HG03432 (cell line): ENCODE data around the gene RAB8A.
"Not testable (repeated sequence)": the region's sequence is repeated elsewhere in the genome, so short reads cannot be mapped to it uniquely, and the experiment has no call there.

Experiments
- ATAC-seq: cut with Tn5 transposase; IDR thresholded peaks from one replicate; pipeline ENCODE4 v1.9.1; 2021; ENCODE audit warnings: mild to moderate bottlenecking, moderate library complexity; ENCODE audit not compliant: unreplicated experiment

The RAB8A gene

GRCh38 chr19:16077984-16078758 is 33.5 kb upstream of the RAB8A start:
- no peak for ATAC-seq

DNA sequence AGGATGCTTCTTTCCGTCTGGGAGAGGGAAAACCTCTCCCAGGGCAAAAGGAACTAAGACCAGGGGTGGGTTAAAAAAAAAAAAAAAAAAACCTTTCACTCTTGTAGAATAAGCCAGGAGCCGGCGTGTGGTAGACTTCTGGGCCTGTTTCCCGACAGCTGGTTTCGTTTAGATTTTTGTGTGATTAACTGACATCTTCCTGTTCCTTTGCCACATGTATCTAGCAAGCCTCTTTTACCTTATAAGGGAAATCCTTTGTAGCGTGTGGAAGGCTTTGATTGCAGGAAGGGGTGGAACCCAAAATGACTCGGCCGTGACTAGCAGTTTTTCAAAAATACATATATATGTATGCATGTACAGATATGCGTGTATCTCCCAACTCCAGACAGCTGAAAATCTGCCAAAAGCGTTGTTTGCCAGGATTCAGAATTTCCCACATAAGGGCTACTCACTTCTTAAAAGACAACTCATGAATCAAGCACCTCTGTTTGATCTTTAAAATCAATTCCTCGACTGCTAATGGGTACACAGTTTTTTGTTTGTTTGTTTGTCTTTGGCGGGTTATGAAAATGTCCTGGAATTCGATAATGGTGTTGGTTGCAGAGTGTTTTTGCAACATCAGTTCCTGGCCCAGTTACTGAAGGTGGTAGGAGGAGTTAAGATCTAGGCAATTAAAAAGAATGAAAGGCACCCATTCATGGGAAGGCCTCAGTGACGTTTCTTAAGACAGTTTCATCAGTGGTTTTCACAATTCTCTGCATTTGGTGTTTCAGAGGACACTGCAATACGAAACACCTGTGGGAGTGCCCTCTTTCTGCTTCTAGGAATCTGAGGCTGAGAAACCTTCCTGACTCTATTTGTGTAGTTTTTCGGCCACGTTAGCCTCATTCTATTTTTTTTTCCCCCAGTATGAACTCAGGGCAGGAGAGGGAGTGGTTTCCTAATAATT is 32.7 kb upstream of the RAB8A start:
- ATAC-seq: peak; percentile 45

DNA sequence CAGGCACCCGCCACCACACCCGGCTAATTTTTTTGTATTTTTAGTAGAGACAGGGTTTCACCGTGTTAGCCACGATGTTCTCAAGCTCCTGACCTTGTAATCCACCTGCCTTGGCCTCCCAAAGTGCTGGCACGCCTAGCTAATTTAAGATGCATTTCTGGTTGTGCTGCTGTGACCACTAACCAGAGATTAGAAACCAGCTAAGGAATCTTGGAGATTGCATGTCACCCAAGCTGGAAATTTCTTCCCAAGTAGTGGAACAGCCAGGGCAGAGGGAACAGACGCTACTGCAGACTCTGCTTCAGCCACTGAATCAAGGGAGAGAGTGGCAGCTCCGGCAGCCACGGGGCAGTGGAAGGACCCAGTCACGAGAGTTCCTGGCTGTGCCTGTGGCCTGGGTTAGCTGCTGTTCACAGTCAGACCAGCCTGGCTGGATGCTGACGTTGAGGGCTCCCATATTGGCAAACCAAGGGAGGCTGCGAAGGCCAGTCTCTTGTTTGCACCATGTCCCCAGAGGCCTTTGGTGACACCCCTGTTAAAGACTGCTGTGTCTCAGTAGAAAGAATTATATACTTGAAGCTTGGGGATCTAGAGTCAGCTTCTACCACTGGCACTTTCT is 27.5 kb upstream of the RAB8A start:
- ATAC-seq: no peak

DNA sequence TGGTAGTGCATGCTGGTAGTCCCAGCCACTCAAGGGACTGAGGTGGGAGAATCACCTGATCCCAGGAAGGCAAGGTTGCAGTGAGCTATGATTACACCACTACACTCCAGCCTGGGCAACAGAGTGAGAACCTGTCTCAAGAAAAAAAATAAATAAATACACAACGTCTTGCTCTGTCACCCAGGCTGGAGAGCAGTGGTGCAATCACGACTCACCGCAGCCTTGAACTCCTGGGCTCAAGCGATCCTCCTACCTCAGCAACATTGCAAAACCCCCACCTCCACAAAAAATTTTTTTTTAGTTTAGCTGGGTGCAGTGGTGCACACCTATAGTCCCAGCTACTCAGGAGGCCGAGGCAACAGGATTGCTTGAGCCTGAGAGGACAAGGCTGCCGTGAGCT is 26.6 kb upstream of the RAB8A start:
- no peak for ATAC-seq

- ATAC-seq: not testable (repeated sequence)
Observed at GRCh38 chr19:16087404-16087803, 24.3 kb upstream of the RAB8A start.

DNA sequence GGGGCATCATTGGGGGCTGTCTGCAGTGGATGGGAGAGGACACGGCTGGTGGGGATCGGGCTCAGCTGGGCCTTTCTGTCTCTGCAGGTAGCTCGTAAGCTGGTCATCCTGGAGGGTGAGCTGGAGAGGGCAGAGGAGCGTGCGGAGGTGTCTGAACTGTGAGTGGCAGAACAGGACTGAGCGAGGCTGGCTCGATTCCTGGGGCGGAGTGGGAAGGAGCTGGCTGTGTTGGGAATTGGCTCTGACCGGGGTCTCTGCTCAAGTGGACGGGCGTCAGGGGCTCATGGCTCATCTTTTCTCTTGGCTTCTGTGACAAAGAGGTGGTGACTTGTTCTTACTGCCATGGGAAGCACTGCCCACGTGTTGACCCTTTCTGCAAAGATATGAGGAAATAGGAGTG is 23.7 kb upstream of the RAB8A start:
- no peak for ATAC-seq

GRCh38 chr19:16088351-16089009 is 23.2 kb upstream of the RAB8A start:
- ATAC-seq: no peak

DNA sequence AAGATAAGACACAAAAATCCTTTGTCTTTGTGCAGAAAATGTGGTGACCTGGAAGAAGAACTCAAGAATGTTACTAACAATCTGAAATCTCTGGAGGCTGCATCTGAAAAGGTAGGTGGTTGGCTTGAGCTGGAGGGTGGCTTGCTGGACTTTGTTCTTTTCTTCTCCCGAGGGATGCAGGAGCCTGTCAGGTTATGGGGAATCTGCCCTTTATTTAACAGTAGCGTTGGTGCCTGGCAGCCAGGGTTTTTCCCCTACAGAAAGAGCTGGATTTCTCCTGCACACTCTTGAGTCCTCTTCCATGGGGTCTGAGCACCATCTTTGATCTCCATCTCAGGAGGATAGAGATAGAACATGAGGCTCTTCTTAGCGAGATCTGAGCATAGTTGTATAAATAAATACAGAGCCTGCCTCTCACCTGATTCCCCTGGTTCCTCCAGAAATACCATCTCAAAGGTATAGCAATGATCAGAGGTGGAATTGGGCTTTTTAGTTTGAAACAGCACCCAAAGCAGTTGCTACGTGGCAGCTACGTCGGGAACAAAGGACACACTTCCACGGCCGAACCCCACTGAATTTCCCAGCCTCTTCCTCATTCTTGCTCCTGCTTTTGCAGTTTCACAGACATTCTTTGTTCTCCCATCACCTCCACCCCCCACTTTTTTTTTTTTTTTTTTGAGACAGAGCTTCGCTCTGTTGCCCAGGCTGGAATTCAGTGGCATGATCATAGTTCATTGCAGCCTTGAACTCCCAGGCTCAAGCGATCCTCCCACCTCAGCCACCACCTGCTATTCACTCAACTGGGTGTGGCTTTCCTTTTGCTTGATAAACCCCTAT is 22.5 kb upstream of the RAB8A start:
- no peak for ATAC-seq

DNA sequence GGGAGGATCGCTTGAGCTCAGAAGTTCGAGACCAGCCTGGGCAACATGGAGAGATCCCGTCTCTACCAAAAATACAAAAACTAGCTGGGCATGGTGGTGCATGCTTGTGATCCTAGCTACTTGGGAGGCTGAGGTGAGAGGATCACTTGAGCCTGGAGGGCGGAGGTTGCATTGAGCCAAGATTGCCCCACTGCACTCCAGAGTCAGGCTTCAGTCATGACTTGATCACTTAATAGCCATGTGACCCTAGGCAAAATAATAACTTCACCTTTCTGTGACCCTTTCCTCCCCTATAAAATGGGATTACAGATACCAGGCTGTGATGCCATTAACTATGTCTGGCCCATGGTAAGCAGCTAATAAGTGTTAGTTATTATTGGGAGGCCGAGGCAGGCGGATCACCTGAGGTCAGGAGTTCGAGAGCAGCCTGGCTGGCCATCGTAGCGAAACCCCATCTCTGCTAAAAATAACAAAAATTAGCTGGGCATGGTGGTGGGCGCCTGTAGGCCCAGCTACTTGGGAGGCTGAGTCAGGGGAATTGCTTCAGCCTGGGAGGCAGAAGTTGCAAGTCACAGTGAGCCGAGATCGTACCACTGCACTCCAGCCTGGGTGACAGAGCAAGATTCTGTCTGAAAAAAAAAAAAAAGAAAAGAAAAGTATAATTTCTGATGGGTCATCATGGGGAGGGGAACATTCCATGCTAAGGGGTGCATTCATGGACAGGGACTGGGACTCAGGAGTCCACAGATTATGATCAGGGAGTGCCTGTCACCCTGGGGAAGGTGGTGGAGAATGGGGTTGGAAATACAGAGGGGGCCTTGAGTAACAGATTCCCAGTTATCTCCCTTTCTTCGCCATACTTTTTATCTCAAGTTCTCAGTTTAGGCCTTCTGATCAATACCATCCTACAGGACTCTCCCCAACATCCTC is 19.9 kb upstream of the RAB8A start:
- no peak for ATAC-seq

GRCh38 chr19:16094360-16095070 is 17.2 kb upstream of the RAB8A start:
- ATAC-seq: no peak

- no peak for ATAC-seq
Observed at GRCh38 chr19:16095071-16095571, 16.6 kb upstream of the RAB8A start.

DNA sequence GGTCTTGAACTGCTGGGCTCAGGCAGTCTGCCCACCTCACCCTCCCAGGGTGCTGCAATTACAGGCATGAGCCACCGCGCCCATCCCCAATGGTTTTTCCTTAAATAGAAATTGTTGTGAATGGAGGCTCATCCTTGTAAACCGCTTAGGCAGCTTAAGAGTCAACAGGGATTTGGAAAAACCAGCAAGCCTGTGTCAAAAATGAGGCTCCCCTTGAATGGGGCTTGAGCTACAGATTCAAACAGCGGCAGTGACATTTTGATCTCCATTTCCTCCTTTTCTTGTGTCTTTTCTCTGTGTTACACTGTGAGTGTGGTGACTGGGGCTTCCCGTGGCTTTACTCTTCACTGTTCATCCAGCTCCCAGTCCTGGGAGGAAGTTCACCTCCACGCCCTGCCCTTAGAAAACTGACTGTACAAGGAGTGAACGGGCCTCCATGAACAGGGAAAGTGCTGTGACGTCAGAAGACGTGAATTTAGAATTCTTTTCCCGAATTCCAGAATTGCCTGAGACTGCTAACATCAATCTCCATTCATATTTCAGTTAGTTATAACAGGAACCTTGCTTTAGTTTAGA is 15.3 kb upstream of the RAB8A start:
- no peak for ATAC-seq

GRCh38 chr19:16098416-16098768 is 13.3 kb upstream of the RAB8A start:
- ATAC-seq: no peak

GRCh38 chr19:16098821-16099220 is 12.9 kb upstream of the RAB8A start:
- ATAC-seq: no peak

GRCh38 chr19:16099314-16099965 is 12.2 kb upstream of the RAB8A start:
- ATAC-seq: not testable (repeated sequence)

DNA sequence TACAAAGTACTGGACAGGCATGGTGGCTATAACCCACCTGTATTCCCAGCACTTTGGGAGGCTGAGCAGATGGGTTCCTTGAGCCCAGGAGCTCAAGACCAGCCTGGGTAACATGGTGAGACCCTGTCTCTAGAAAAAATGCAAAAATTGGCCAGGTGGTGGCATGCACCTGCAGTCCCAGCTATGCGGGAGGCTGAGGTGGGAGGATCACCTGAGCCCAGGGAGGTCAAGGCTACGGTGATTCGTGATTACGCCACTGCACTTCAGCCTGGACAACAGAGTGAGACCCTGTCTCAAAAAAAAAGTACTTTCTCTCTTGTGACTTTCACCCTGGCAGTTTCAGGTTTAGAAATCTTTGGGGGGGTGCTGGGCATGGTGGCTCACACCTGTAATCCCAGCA is 11.2 kb upstream of the RAB8A start:
- ATAC-seq: no peak

- no peak for ATAC-seq
Observed at GRCh38 chr19:16104722-16105121, 7.0 kb upstream of the RAB8A start.
